Measurements from ENCODE around the gene IL3.
A peak's percentile ranks its signal among the peaks of the same experiment; 100 is the strongest.

The IL3 gene

GRCh38 chr5:132060501-132061161, at the start of gene IL3:
TSS of gene IL3 (plus strand) at chr5:132060655. CDS start at chr5:132060707, 52 bp downstream.
- Histone ChIP-seq H3K4me3 (ENCODE audit: low read depth, low read length) (no peak within 1 kb of the TSS), H3K36me3 (replicated peaks) (no peaks in the 10 kb centered on the region), H3K27me3 (replicated peaks) (no peaks in the 10 kb centered on the region), H3K27ac (no peak within 1 kb of the TSS)
- in situ Hi-C loops (cut with HindIII; ENCODE audit: low pct_ligation_motif_present, low sequenced_read_pairs) = no loop called here
- TF ChIP-seq CTCF (IDR thresholded peaks at IDR 0.05; ENCODE audit: low read depth, low read length, missing control alignments) = no peak
- DNase-seq = no peak

GRCh38 chr5:132010989-132011621, 49.4 kb upstream of the IL3 start:
- TF ChIP-seq CTCF (IDR thresholded peaks at IDR 0.05; ENCODE audit: low read depth, low read length, missing control alignments) = no peak
- in situ Hi-C loops (cut with HindIII; ENCODE audit: low pct_ligation_motif_present, low sequenced_read_pairs) = loop anchor here (25.0 kb wide), 1 partner anchor 424 kb away; no protein-coding TSS in a partner anchor

DNA sequence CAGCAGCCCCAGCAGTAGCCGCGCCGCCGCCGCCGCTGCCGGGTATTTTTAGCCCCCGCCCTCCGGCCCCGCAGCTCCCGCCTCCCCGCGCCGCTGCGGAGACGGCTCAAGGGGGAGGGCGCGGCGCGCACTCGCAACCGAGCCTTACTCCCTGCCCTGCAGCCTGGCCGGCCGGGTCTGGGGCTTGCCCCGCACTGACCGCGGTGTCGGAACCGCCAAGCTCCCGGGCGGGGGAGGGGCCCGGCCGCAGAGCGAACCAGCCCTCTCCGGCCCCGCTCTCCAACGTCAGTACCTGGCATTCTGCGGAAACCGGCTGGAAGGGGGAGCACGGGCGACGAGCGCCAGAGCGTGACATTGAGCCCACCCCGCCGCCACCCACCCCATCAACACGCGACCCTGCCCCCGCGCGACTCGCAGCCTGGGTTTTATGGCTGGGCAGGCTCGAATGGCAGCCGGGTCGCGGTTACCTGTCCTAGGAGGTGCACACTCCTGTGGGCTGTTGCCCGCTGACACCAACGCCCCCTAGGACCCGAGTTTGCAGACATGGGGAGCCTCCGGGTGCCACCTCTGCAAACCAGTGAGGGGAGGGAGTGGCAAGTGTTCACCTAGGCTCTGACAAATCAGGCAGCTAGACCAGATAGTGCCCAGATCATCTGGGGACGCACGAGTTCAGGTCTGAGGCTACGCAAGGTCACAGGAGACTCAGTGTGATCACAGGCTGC, 48.7 kb upstream of the IL3 start, which contains the start of gene ACSL6:
ACSL6 (minus strand) TSS at position 37 of the 722 bp plus-strand sequence. CDS start 105 bp downstream, outside the sequence.
- Histone ChIP-seq H3K4me3 (ENCODE audit: low read depth, low read length) (peak within 1 kb of the TSS; percentile 47), H3K36me3 (replicated peaks) (no peaks in the 10 kb centered on the region), H3K27ac (no peak within 1 kb of the TSS), H3K27me3 (replicated peaks) (peaks cover 18% of the 10 kb centered on the region)
- TF ChIP-seq CTCF (IDR thresholded peaks at IDR 0.05; ENCODE audit: low read depth, low read length, missing control alignments) = no peak
- in situ Hi-C loops (cut with HindIII; ENCODE audit: low pct_ligation_motif_present, low sequenced_read_pairs) = loop anchor here (25.0 kb wide), 1 partner anchor 424 kb away; no protein-coding TSS in a partner anchor
- DNase-seq = no peak

More at GRCh38 chr5:132010989-132011621, 49.4 kb upstream of the IL3 start:
- Histone ChIP-seq H3K36me3 (replicated peaks) (no peaks in the 10 kb centered on the region), H3K27ac (no peak overlapping the region), H3K27me3 (replicated peaks) (peaks cover 16% of the 10 kb centered on the region), H3K4me3 (ENCODE audit: low read depth, low read length) (peak overlapping the region; percentile 33)
- DNase-seq = no peak

GRCh38 chr5:132012371-132013005, 48.0 kb upstream of the IL3 start:
- no peak for TF ChIP-seq CTCF (IDR thresholded peaks at IDR 0.05; ENCODE audit: low read depth, low read length, missing control alignments)
- Histone ChIP-seq H3K4me3 (ENCODE audit: low read depth, low read length) (no peak overlapping the region), H3K36me3 (replicated peaks) (no peaks in the 10 kb centered on the region), H3K27ac (no peak overlapping the region), H3K27me3 (replicated peaks) (peaks cover 18% of the 10 kb centered on the region)
- DNase-seq = peak; percentile 72
- in situ Hi-C loops (cut with HindIII; ENCODE audit: low pct_ligation_motif_present, low sequenced_read_pairs) = loop anchor here (25.0 kb wide), 1 partner anchor 425 kb away; no protein-coding TSS in a partner anchor

DNA sequence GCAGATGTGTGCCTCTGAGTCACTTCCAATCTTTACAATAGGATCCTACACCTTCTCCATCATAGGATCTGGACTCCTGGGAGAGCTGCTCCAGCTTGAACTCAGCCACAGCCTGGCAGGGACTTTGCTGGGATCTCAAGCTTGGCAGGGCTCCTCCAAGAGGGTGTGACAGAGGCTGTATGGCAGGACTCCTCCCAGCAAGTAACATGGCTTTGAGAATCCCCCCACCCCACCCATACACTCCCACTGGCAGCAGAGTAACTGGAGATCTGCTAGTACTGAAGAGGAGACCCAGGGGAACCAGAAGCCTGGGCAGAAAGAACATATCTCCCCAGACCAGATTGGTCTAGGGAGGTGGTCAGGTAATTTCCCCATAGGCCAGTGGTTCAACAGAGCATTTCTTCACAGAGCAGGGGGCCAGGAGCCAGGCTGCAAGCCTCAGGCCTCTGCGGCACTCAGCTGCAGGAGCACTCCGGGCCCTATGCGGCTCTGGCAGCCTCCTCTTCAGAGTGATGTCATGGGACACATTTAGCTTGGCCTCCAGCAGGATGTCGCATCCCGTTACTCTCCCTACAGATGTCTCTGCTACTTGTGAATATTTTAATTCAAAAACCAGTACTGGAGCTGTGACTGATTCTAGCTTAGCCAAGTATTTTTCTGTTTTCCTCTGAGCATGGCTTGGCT, 47.3 kb upstream of the IL3 start:
- in situ Hi-C loops (cut with HindIII; ENCODE audit: low pct_ligation_motif_present, low sequenced_read_pairs) = loop anchor here (25.0 kb wide), 1 partner anchor 426 kb away; no protein-coding TSS in a partner anchor
- H3K27me3 ChIP-seq (replicated peaks) = peaks cover 24% of the 10 kb centered on the region
- no peak overlapping the region for H3K27ac ChIP-seq
- no peaks in the 10 kb centered on the region for H3K36me3 ChIP-seq (replicated peaks)
- TF ChIP-seq CTCF (IDR thresholded peaks at IDR 0.05; ENCODE audit: low read depth, low read length, missing control alignments) = no peak
- no peak for DNase-seq
- no peak overlapping the region for H3K4me3 ChIP-seq (ENCODE audit: low read depth, low read length)
